GM12872 (cell line): ENCODE results near the gene MOSMO.

Experiments used
- CTCF ChIP-seq: IDR thresholded peaks from 3 replicates; pipeline ENCODE4 v1.5.1; 2011; ENCODE audit warnings: low read depth, mild to moderate bottlenecking, low read length, moderate library complexity; ENCODE audit not compliant: insufficient read depth

The MOSMO gene

GRCh38 chr16:21990381-21990944, 17.4 kb upstream of the MOSMO start:
- no peak for TF ChIP-seq CTCF

GRCh38 chr16:21991621-21992020, 16.3 kb upstream of the MOSMO start:
- TF ChIP-seq CTCF: no peak

GRCh38 chr16:21994856-21995465, 12.9 kb upstream of the MOSMO start:
- no peak for TF ChIP-seq CTCF

GRCh38 chr16:21996923-21997696, 10.8 kb upstream of the MOSMO start:
- no peak for TF ChIP-seq CTCF

GRCh38 chr16:21997697-21998480, 10.0 kb upstream of the MOSMO start:
- no peak for TF ChIP-seq CTCF

GRCh38 chr16:22001591-22001990, 6.3 kb upstream of the MOSMO start:
- no peak for TF ChIP-seq CTCF

- TF ChIP-seq CTCF: no peak
Measured at GRCh38 chr16:22003195-22003594, 4.7 kb upstream of the MOSMO start.
